Sigmoid colon (tissue), 7 donors: Measurements from ENCODE around the gene MINDY4. TPM values are rescaled to one million over a fixed set of nuclear protein-coding genes. Genes with fewer than 3 reads are reported as not detected.

Experiments
- DNase-seq: peaks from one replicate; pipeline ENCODE4 v3.0.0-alpha.2; 2019
- H3K27ac ChIP-seq, 4 donors: fragments of 200-600 bp; sonication (generic); one replicate each; pipeline ENCODE4 v1.5.1; 2016 to 2019; ENCODE audit warnings: mild to moderate bottlenecking in 1 of 4
- H3K27me3 ChIP-seq, 3 donors: fragments of 200-600 bp; sonication (generic); one replicate each; pipeline ENCODE4 v1.5.1; 2019; ENCODE audit warnings: mild to moderate bottlenecking in 1 of 3
- H3K36me3 ChIP-seq, 4 donors: fragments of 200-600 bp; sonication (generic); one replicate each; pipeline ENCODE4 v1.5.1; 2016 to 2019
- H3K4me1 ChIP-seq, 4 donors: fragments of 200-600 bp; sonication (generic); one replicate each; pipeline ENCODE4 v1.5.1; 2017 to 2019
- H3K4me3 ChIP-seq, 4 donors: fragments of 200-600 bp; sonication (generic); one replicate each; pipeline ENCODE4 v1.5.1; 2017 to 2019; ENCODE audit warnings: mild to moderate bottlenecking in 2 of 4, moderate library complexity in 1 of 4
- H3K9me3 ChIP-seq, 4 donors: fragments of 200-600 bp in 3 of 4; sonication (generic) in 3 of 4; one replicate each; pipeline versions ENCODE4 v1.5.1 to v1.6.1; 2013 to 2019
- EP300 ChIP-seq, 4 donors: sonication (generic); formaldehyde crosslinking; IDR thresholded peaks; one replicate each; pipeline ENCODE4 v1.6.1; 2017; ENCODE audit warnings: antibody characterized with exemption in 4 of 4
- POLR2A ChIP-seq, 2 donors: fragments of 450-650 bp; IDR thresholded peaks; one replicate each; pipeline ENCODE4 v1.6.1; 2016; ENCODE audit warnings: antibody characterized with exemption in 2 of 2, mild to moderate bottlenecking in 2 of 2, moderate library complexity in 2 of 2
- POLR2AphosphoS5 ChIP-seq, 4 donors: sonication (generic); formaldehyde crosslinking; IDR thresholded peaks; one replicate each; pipeline ENCODE4 v1.6.1; 2017; ENCODE audit warnings: antibody characterized with exemption in 4 of 4
- WGBS, 2 donors: extraction: QIAGEN DNeasy Blood & Tissue Kit; methylation state at CpG; one replicate each; pipeline ENCODE4 v1.1.7; 2013; 5-methylcytosine and 5-hydroxymethylcytosine counted together
- intact Hi-C: fragments of 100-400 bp; cut with DNase I; formaldehyde crosslinking; loops from one replicate; pipeline ENCODE4 v1.15.1; 2023
- polyA plus RNA-seq, 3 donors: library from polyadenylated mRNA; stranded (reverse); fragments of 200-250 nt; gene quantifications; one replicate each; pipeline ENCODE4 v1.2.3, GENCODE V29; 2013
- total RNA-seq, 4 donors: library from RNA; depleted of rRNA; stranded (reverse); fragments of >200 nt; gene quantifications; one replicate each; pipeline ENCODE4 v1.1.0, GENCODE V29; 2016
- TF ChIP-seq, protein P1 (sequence below), 4 experiments: fragments of 450-650 bp in 3 of 4; fragments of 200-600 bp in 1 of 4; IDR thresholded peaks; one replicate each; pipeline ENCODE4 v1.5.1; 2016 to 2019; ENCODE audit warnings: antibody characterized with exemption in 4 of 4, mild to moderate bottlenecking in 3 of 4, moderate library complexity in 2 of 4
- donor health status: healthy with polysubstance abuse.
- donor health status: Bipolar disorder and iron deficiency.
- donor health status: healthy.

The MINDY4 gene
- total and polyA plus RNA-seq, 7 donors: 1.2 to 26.3 (median 9.4) TPM

DNA sequence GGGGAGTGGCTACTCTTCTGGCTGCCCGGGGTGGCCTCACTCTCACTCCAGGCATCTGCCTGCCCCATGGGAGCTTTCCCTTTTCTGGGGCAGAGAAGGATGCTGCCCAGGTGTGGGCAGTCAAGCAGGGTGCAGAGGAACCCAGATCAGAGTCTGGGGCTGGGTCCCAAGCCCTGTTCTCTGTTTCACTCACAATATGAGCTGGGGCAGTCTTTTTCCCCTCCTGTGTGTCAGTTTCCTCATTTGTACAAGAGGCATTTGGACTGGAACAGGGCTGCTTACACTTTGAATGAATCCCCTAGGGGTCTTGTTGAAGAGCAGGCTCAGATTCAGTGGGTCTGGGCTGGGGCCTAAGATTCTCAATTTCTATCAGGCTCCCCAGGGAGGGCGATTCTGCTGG lies 102.0 kb downstream of the MINDY4 start:
- intact Hi-C loops: no loop called here
- Histone ChIP-seq H3K27me3 (no peaks in the 10 kb centered on the region), H3K36me3 (peaks cover 0 to 45% (median 11%) of the 10 kb centered on the region in 4 donors), H3K27ac (no peak overlapping the region), H3K9me3 (no peaks in the 10 kb centered on the region), H3K4me1 (peaks cover 0 to 44% (median 37%) of the 10 kb centered on the region in 4 donors), H3K4me3 (no peak overlapping the region)
- WGBS, 2 donors: 87% methylated on average over 2 of the region's 2 CpGs
- DNase-seq: no peak
- TF ChIP-seq POLR2A (IDR thresholded peaks at IDR 0.05): no peak
- TF ChIP-seq EP300 (IDR thresholded peaks at IDR 0.05): no peak
- TF ChIP-seq, protein P1, sequence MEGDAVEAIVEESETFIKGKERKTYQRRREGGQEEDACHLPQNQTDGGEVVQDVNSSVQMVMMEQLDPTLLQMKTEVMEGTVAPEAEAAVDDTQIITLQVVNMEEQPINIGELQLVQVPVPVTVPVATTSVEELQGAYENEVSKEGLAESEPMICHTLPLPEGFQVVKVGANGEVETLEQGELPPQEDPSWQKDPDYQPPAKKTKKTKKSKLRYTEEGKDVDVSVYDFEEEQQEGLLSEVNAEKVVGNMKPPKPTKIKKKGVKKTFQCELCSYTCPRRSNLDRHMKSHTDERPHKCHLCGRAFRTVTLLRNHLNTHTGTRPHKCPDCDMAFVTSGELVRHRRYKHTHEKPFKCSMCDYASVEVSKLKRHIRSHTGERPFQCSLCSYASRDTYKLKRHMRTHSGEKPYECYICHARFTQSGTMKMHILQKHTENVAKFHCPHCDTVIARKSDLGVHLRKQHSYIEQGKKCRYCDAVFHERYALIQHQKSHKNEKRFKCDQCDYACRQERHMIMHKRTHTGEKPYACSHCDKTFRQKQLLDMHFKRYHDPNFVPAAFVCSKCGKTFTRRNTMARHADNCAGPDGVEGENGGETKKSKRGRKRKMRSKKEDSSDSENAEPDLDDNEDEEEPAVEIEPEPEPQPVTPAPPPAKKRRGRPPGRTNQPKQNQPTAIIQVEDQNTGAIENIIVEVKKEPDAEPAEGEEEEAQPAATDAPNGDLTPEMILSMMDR (IDR thresholded peaks at IDR 0.05): no peak

GRCh38 chr7:30873656-30874055 lies 102.4 kb downstream of the MINDY4 start:
- TF ChIP-seq POLR2AphosphoS5 (IDR thresholded peaks at IDR 0.05): no peak
- TF ChIP-seq, protein P1 (IDR thresholded peaks at IDR 0.05): no peak
- TF ChIP-seq EP300 (IDR thresholded peaks at IDR 0.05): no peak
- no peak for TF ChIP-seq POLR2A (IDR thresholded peaks at IDR 0.05)
- Histone ChIP-seq H3K9me3 (no peaks in the 10 kb centered on the region), H3K27ac (no peak overlapping the region), H3K4me1 (peaks cover 0 to 40% (median 35%) of the 10 kb centered on the region in 4 donors), H3K36me3 (peaks cover 0 to 45% (median 11%) of the 10 kb centered on the region in 4 donors), H3K4me3 (no peak overlapping the region), H3K27me3 (no peaks in the 10 kb centered on the region)
- 68 to 87% methylated on average over 6 of the region's 6 CpGs for WGBS, 2 donors
- DNase-seq: no peak
- intact Hi-C loops: no loop called here

DNA sequence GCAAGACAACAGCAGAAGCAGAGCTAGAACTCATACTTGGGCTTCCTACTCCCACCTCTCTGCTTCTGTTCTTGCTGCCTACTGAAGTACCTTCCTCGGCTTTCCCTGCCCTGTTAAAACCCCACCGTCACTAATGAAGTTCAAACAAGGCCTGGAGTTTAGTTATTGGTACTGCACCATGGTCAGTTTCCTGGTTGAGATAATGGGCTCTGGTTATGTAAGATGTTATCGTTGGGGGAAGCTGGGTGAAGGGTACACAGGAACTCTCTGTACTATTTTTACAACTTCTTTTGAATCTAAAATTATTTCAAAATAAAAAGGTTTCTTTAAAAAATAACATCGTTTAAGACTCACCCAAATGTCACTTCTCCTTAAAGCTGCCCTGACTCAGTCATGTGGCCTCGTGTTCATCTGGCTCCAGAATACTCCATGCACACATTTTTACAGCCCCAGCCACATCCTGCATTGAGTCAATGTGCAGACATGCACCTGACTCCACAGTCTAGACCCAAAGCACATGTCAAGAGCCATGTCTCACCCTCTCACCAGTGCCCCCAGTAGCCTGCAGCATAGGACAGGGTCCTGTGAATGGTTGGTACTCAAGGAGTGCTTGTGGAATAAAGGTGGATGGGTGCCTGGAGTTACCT lies 103.6 kb downstream of the MINDY4 start:
- WGBS, 2 donors: 87 to 93% methylated on average over 5 of the region's 5 CpGs
- TF ChIP-seq POLR2AphosphoS5 (IDR thresholded peaks at IDR 0.05): no peak
- no peak for TF ChIP-seq POLR2A (IDR thresholded peaks at IDR 0.05)
- no peak for TF ChIP-seq EP300 (IDR thresholded peaks at IDR 0.05)
- TF ChIP-seq, protein P1 (IDR thresholded peaks at IDR 0.05): no peak

DNA sequence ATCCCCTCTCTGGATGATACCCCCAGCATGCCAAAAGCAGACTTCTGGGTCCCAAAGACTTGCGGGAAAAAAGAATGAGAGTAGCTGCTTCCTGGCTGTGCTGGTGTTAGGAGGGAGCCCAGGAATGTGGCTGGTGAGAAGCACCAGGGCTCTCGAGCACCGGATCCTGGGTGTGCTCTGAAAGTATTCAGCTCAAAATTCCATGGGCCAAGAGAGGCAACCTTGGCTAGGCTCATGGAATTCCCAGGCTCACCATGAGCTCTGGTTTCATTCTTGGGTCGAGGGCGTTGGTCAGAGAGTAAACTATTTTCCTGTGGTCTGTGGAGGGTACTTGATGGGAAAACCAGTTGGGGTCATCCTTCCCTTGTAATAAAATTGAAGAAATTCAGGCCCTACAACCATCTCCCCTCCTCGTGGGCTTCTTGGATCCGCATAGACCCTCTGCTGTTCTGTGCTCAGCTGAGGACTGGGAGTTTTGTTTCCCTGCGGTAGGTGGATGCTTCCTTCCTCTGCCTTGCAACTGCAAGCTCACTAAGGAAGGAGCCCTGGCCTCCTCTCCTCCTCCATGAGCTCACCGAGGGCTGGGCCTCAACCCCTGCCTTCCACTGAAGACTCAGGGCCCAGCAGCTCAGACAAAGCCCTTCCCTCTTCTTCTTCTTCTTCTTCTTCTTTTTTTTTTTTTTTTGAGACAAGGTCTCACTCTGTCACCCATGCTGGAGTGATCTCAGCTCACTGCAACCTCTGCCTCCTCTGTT lies 106.0 kb downstream of the MINDY4 start:
- TF ChIP-seq POLR2A (IDR thresholded peaks at IDR 0.05): no peak
- no peak for TF ChIP-seq POLR2AphosphoS5 (IDR thresholded peaks at IDR 0.05)
- no peak for TF ChIP-seq EP300 (IDR thresholded peaks at IDR 0.05)
- TF ChIP-seq, protein P1 (IDR thresholded peaks at IDR 0.05): no peak
- H3K4me3 ChIP-seq: no peak overlapping the region
- intact Hi-C loops: no loop called here
- no peaks in the 10 kb centered on the region for H3K9me3 ChIP-seq
- H3K36me3 ChIP-seq: peaks cover 0 to 42% (median 8%) of the 10 kb centered on the region in 4 donors
- peaks cover 0 to 42% (median 33%) of the 10 kb centered on the region in 4 donors for H3K4me1 ChIP-seq
- DNase-seq: no peak
- no peaks in the 10 kb centered on the region for H3K27me3 ChIP-seq
- H3K27ac ChIP-seq: peak overlapping the region in 3 of 4 donors; percentile 11 to 57 (median 54)
- 86 to 95% methylated on average over 9 of the region's 9 CpGs for WGBS, 2 donors

More for the DNA sequence above, 103.6 kb downstream of the MINDY4 start:
- Histone ChIP-seq H3K4me3 (no peak overlapping the region), H3K27me3 (no peaks in the 10 kb centered on the region), H3K36me3 (peaks cover 0 to 45% (median 11%) of the 10 kb centered on the region in 4 donors), H3K9me3 (no peaks in the 10 kb centered on the region), H3K27ac (no peak overlapping the region), H3K4me1 (peaks cover 0 to 39% (median 30%) of the 10 kb centered on the region in 4 donors)
- DNase-seq: no peak
- intact Hi-C loops: no loop called here
